A549 treated with CpdA at 1 μM for 4 hours (cell line): ENCODE measurements around the gene PADI3. TPM values are rescaled to one million over a fixed set of nuclear protein-coding genes. Genes with fewer than 3 reads are reported as not detected.

ENCODE experiments used
- total RNA-seq: library from RNA; stranded (reverse); fragments of 200-300 nt; extraction: Qiagen RNA extraction; gene quantifications from 5 replicates; pipeline ENCODE4 v1.2.3, GENCODE V29; 2022; ENCODE audit warnings: low read depth

The PADI3 gene, protein sequence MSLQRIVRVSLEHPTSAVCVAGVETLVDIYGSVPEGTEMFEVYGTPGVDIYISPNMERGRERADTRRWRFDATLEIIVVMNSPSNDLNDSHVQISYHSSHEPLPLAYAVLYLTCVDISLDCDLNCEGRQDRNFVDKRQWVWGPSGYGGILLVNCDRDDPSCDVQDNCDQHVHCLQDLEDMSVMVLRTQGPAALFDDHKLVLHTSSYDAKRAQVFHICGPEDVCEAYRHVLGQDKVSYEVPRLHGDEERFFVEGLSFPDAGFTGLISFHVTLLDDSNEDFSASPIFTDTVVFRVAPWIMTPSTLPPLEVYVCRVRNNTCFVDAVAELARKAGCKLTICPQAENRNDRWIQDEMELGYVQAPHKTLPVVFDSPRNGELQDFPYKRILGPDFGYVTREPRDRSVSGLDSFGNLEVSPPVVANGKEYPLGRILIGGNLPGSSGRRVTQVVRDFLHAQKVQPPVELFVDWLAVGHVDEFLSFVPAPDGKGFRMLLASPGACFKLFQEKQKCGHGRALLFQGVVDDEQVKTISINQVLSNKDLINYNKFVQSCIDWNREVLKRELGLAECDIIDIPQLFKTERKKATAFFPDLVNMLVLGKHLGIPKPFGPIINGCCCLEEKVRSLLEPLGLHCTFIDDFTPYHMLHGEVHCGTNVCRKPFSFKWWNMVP
- total RNA-seq = 1.3 to 1.9 TPM (median 1.5 TPM) in 5 replicates

DNA sequence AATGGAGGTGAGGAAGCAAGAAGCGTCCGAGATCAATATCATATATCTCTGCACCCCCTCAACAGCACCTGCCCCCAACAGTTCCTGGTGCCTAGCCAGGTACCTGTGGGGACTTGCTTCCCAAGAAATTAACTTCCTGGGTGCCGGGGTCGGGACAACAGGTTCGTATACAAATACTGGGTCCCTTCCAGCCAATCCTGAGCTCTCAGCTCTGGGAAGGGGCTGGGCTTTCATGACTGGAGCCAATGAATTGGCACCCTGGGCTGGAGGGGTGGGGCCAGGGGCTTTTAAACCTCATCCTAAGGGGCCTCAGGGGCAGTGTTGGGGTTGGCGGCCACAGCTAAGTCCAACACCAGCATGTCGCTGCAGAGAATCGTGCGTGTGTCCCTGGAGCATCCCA is at the start of gene PADI3:
Gene PADI3, plus strand, starts transcription at position 318 of the 400 bp plus-strand sequence. Its CDS starts 40 bp downstream, at position 358.

DNA sequence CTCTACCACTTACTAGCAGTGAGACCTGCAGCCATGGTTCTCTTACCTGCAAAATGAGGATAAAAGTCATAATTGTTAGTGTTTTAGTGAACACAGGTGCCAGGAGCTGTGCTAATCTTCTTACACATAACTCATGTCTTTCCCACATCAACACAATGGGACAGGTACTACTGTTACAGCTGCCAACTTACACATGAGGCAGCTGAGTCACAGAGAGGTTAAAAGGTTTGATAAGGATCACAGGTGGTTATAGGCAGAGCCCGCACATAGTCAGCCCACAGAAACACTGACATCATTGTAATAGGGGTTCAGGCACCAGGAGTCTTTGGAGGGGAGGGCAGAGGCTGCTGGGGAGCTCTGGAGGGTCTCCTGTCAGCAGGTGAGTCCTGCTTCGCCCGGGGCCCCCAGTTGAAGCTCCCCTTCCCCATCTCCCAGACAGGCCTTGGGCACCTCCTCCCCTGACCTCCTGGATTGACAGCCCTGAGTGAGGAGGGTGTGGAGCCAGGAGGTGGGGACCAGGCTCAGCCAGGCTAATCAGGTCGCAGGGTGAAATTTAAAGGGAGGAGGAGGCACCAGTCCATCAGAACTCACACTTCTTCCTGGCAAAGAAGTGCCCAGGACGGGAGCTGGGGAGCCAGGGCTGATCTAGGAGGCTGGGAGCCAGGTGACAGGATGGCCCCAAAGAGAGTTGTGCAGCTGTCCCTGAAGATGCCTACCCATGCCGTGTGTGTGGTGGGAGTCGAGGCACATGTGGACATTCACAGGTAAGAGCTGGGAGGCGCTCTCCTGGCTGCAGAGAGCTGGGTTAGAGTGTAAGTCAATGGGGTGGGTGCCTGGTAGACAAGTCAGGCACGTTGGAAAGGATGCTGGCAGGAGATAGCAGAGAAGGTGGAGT is 44.1 kb upstream of the PADI3 start, which contains the start of gene PADI1:
Gene PADI1, plus strand, starts transcription at position 583 of the 895 bp plus-strand sequence. Its CDS starts 90 bp downstream, at position 673.

DNA sequence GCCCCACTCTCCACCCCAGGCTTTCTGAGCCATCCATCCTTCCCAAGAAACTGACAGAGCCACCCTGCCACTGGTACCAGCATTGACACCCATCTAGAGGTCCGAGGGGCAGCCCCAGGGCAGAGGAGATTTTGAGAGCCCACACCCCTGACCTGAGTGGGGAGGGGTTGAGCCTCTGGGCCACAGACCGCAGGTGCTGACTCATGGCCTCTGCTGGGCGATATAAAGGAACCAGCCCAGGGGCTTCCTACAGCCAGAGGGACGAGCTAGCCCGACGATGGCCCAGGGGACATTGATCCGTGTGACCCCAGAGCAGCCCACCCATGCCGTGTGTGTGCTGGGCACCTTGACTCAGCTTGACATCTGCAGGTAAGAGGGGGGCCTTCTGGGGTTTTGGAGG is 59.0 kb downstream of the PADI3 start, which contains the start of gene PADI4:
Gene PADI4, plus strand, starts transcription at position 252 of the 400 bp plus-strand sequence. Its CDS starts 26 bp downstream, at position 278.

Other genes with a start within 250 kb of the PADI3 start
- gene ATP13A2, start 237.2 kb upstream of the PADI3 start, total RNA-seq = 20.8 to 29.1 TPM (median 25.1 TPM) in 5 replicates
- 99.4 to 112 TPM (median 110 TPM) in 5 replicates for gene SDHB, start 195.1 kb upstream of the PADI3 start, total RNA-seq
- gene PADI2, start 129.6 kb upstream of the PADI3 start, total RNA-seq = 1.2 to 1.4 TPM (median 1.3 TPM) in 5 replicates
- gene PADI1, start 44.0 kb upstream of the PADI3 start, total RNA-seq = 1.3 to 2.3 TPM (median 1.8 TPM) in 5 replicates
- not detected in 5 replicates for gene PADI4, start 59.1 kb downstream of the PADI3 start, total RNA-seq
- gene PADI6, start 123.1 kb downstream of the PADI3 start, total RNA-seq = not detected in 5 replicates
- gene RCC2, start 190.6 kb downstream of the PADI3 start, total RNA-seq = 65.1 to 72.6 TPM (median 68.4 TPM) in 5 replicates